GM18498 (cell line): ENCODE data around the gene GRIK4.

Experiments used
- ATAC-seq: cut with Tn5 transposase; IDR thresholded peaks from one replicate; pipeline ENCODE4 v1.9.1; 2021; ENCODE audit warnings: mild to moderate bottlenecking, moderate library complexity; ENCODE audit not compliant: unreplicated experiment

GRIK4 gene

GRCh38 chr11:120819437-120820365 is 308.2 kb downstream of the GRIK4 start:
- ATAC-seq = no peak

GRCh38 chr11:120823159-120823558 is 311.6 kb downstream of the GRIK4 start:
- no peak for ATAC-seq

- ATAC-seq = no peak
Observed at GRCh38 chr11:120824242-120824641, 312.7 kb downstream of the GRIK4 start.

- ATAC-seq = no peak
Observed at GRCh38 chr11:120827198-120827597, 315.6 kb downstream of the GRIK4 start.

- ATAC-seq = no peak
Observed at GRCh38 chr11:120827820-120828219, 316.3 kb downstream of the GRIK4 start.

- ATAC-seq = no peak
Observed at GRCh38 chr11:120828847-120829246, 317.3 kb downstream of the GRIK4 start.

- ATAC-seq = no peak
Observed at GRCh38 chr11:120830085-120830620, 318.6 kb downstream of the GRIK4 start.

GRCh38 chr11:120832481-120833238 is 321.1 kb downstream of the GRIK4 start:
- no peak for ATAC-seq

- no peak for ATAC-seq
Observed at GRCh38 chr11:120834686-120835210, 323.2 kb downstream of the GRIK4 start.

- ATAC-seq = peak; percentile 93
Observed at GRCh38 chr11:120835601-120836228, 324.2 kb downstream of the GRIK4 start.

GRCh38 chr11:120837696-120838095 is 326.1 kb downstream of the GRIK4 start:
- no peak for ATAC-seq

GRCh38 chr11:120839201-120839600 is 327.7 kb downstream of the GRIK4 start:
- ATAC-seq = no peak

- no peak for ATAC-seq
Observed at GRCh38 chr11:120839846-120840402, 328.4 kb downstream of the GRIK4 start.

GRCh38 chr11:120840661-120841060 is 329.1 kb downstream of the GRIK4 start:
- no peak for ATAC-seq

GRCh38 chr11:120841074-120841473 is 329.5 kb downstream of the GRIK4 start:
- no peak for ATAC-seq

GRCh38 chr11:120842195-120842594 is 330.6 kb downstream of the GRIK4 start:
- ATAC-seq = no peak

GRCh38 chr11:120853435-120853834 is 341.9 kb downstream of the GRIK4 start:
- ATAC-seq = no peak

- ATAC-seq = no peak
Observed at GRCh38 chr11:120854988-120855387, 343.4 kb downstream of the GRIK4 start.

- no peak for ATAC-seq
Observed at GRCh38 chr11:120857508-120857907, 346.0 kb downstream of the GRIK4 start.

- ATAC-seq = no peak
Observed at GRCh38 chr11:120858740-120859139, 347.2 kb downstream of the GRIK4 start.
